Panc1 (cell line): ENCODE data around the gene ASTN2. TPM values are rescaled to one million over a fixed set of nuclear protein-coding genes. Genes with fewer than 3 reads are reported as not detected.

ENCODE experiments used
- ATAC-seq: fragments of 200-7000 bp; cut with Tn5 transposase; 2 replicates; pipeline ENCODE4 v1.9.1; 2020; ENCODE audit warnings: mild to moderate bottlenecking, moderate library complexity
- BruUV-seq: library from RNA; stranded (reverse); fragments of 400-500 nt; replicated peaks from 2 replicates; lab custom pipeline; 2021; lab: Mats Ljungman, UMichigan
- CTCF ChIA-PET: fragments of 300-600 bp; sonication (Branson Sonifier 250); formaldehyde crosslinking; loops from one replicate; lab custom pipeline; 2022; ENCODE audit warnings: antibody characterized with exemption; lab: Charles Lee
- POLR2A ChIA-PET: fragments of 300-600 bp; sonication (Branson Sonifier 250); formaldehyde crosslinking; loops from one replicate; lab custom pipeline; 2022; ENCODE audit warnings: antibody characterized with exemption; lab: Charles Lee
- DNase-seq: peaks from one replicate; pipeline ENCODE4 v3.0.0-alpha.2; 2010; ENCODE audit warnings: low read depth, low spot score
- H3K27ac ChIP-seq: 2 replicates; pipeline ENCODE4 v1.5.1; 2011; ENCODE audit warnings: mild to moderate bottlenecking, low read length, inconsistent platforms
- H3K27me3 ChIP-seq: fragments of 200-500 bp; sonication (Bioruptor generic); 2 replicates; pipeline ENCODE4 v1.6.0; 2014; ENCODE audit warnings: low read length, inconsistent platforms; ENCODE audit not compliant: control insufficient read depth, insufficient read depth
- H3K36me3 ChIP-seq: fragments of 200-500 bp; sonication (Bioruptor generic); 2 replicates; pipeline ENCODE4 v1.5.1; 2014; ENCODE audit warnings: inconsistent platforms, mild to moderate bottlenecking, low read length, moderate library complexity; ENCODE audit not compliant: control insufficient read depth, insufficient read depth
- H3K4me1 ChIP-seq: 2 replicates; pipeline ENCODE4 v1.5.1; 2011; ENCODE audit warnings: inconsistent platforms, mild to moderate bottlenecking, low read length, moderate library complexity; ENCODE audit not compliant: control insufficient read depth, insufficient read depth
- H3K4me3 ChIP-seq, 2 experiments: 2 replicates each; pipeline ENCODE4 v1.5.1; 2011 to 2012; ENCODE audit warnings: low read depth in 2 of 2, low read length in 2 of 2, mild to moderate bottlenecking in 2 of 2, inconsistent platforms in 1 of 2, moderate library complexity in 1 of 2
- H3K9me3 ChIP-seq: fragments of 200-500 bp; sonication (Bioruptor generic); 2 replicates; pipeline ENCODE4 v1.5.1; 2014; ENCODE audit warnings: low read depth, mild to moderate bottlenecking, inconsistent platforms, low read length, moderate library complexity; ENCODE audit not compliant: control insufficient read depth, insufficient read depth
- POLR2AphosphoS5 ChIP-seq: IDR thresholded peaks from 2 replicates; pipeline ENCODE4 v1.6.1; 2012; ENCODE audit warnings: mild to moderate bottlenecking, low read depth, low read length, moderate library complexity
- REST ChIP-seq, 2 experiments: IDR thresholded peaks; 2 replicates each; pipeline ENCODE4 v1.6.1; 2011 to 2012; ENCODE audit warnings: low read depth in 2 of 2, control low read depth in 1 of 2, low read length in 1 of 2, mild to moderate bottlenecking in 1 of 2, moderate library complexity in 1 of 2; ENCODE audit not compliant: insufficient read depth in 1 of 2
- SIN3A ChIP-seq: IDR thresholded peaks from 2 replicates; pipeline ENCODE4 v1.6.1; 2012; ENCODE audit warnings: low read depth, mild to moderate bottlenecking, low read length, moderate library complexity, borderline replicate concordance; ENCODE audit not compliant: insufficient read depth
- TCF7L2 ChIP-seq: IDR thresholded peaks from 2 replicates; pipeline ENCODE4 v1.6.1; 2011; ENCODE audit warnings: mild to moderate bottlenecking, low read depth, low read length, inconsistent platforms
- in situ Hi-C: cut with HindIII; loops from 2 replicates; pipeline ENCODE4 v1.10.0; 2016; ENCODE audit warnings: low sequenced_read_pairs, low pct_unique_long_range_greater_than_20kb
- intact Hi-C: fragments of 100-400 bp; cut with micrococcal nuclease; formaldehyde crosslinking; loops from one replicate; pipeline ENCODE4 v1.10.0; 2022; ENCODE audit not compliant: unreplicated experiment
- total RNA-seq: library from RNA; stranded (reverse); gene quantifications from one replicate; pipeline ENCODE4 v1.2.1, GENCODE V29; 2021; ENCODE audit not compliant: unreplicated experiment
- TF ChIP-seq, protein P1 (sequence below): fragments of 450-650 bp; IDR thresholded peaks from 2 replicates; pipeline ENCODE4 v1.5.1; 2017; ENCODE audit warnings: mild to moderate bottlenecking

The ASTN2 gene
- total RNA-seq, 1 experiment from 2014 or later, result 3.9 TPM

- POLR2A ChIA-PET, result no interaction called here
- Histone ChIP-seq H3K4me3 (no peak overlapping the region), H3K27ac (no peak overlapping the region), H3K9me3 (no peaks in the 10 kb centered on the region), H3K36me3 (no peaks in the 10 kb centered on the region), H3K4me1 (no peaks in the 10 kb centered on the region), H3K27me3 (no peaks in the 10 kb centered on the region; the same call in 1 of the 2 replicates)
- intact Hi-C loops (no loop called here), in situ Hi-C loops (no loop called here)
- CTCF ChIA-PET, result interaction anchor here (0.6 kb wide), 1 partner anchor 636 kb away, joined by 6 read pairs; no protein-coding TSS in a partner anchor
- TF ChIP-seq POLR2AphosphoS5 (no peak), REST (IDR thresholded peaks at IDR 0.05; ENCODE audit: insufficient read depth in 1 of 2, low read depth in 2 of 2, low read length in 1 of 2) (no peak), TCF7L2 (no peak), SIN3A (no peak)
- TF ChIP-seq, protein P1, sequence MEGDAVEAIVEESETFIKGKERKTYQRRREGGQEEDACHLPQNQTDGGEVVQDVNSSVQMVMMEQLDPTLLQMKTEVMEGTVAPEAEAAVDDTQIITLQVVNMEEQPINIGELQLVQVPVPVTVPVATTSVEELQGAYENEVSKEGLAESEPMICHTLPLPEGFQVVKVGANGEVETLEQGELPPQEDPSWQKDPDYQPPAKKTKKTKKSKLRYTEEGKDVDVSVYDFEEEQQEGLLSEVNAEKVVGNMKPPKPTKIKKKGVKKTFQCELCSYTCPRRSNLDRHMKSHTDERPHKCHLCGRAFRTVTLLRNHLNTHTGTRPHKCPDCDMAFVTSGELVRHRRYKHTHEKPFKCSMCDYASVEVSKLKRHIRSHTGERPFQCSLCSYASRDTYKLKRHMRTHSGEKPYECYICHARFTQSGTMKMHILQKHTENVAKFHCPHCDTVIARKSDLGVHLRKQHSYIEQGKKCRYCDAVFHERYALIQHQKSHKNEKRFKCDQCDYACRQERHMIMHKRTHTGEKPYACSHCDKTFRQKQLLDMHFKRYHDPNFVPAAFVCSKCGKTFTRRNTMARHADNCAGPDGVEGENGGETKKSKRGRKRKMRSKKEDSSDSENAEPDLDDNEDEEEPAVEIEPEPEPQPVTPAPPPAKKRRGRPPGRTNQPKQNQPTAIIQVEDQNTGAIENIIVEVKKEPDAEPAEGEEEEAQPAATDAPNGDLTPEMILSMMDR, result no peak
- no TSS peak for BruUV-seq
- no peak for ATAC-seq
- no peak for DNase-seq
Observed at GRCh38 chr9:117405950-117406705, 8.7 kb downstream of the ASTN2 start.

DNA sequence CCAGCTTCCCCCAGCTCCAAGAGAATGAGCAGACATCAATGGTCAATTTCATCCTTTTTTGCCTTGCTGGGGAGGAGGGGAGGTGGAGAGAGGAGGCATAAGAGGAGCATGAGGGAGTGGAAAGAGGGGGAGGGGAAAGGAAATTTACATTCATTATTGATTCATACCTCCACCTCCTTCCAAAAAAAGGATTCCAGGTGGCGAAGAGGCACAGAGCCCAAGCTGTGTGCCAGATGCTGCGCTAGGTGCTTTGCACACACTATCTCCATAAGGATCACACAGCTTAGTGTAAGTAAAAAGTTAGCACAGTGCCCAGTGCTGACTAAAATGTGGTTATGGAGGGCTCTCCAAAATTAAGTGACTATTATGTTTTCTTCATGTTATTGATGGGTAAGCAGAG is 11.0 kb downstream of the ASTN2 start:
- Histone ChIP-seq H3K4me1 (no peaks in the 10 kb centered on the region), H3K27me3 (no peaks in the 10 kb centered on the region; the same call in 1 of the 2 replicates), H3K9me3 (no peaks in the 10 kb centered on the region), H3K4me3 (no peak overlapping the region), H3K36me3 (no peaks in the 10 kb centered on the region), H3K27ac (no peak overlapping the region)
- intact Hi-C loops (no loop called here), in situ Hi-C loops (no loop called here)
- no peak for DNase-seq
- BruUV-seq, result no TSS peak
- TF ChIP-seq TCF7L2 (no peak), POLR2AphosphoS5 (no peak), SIN3A (no peak), REST (IDR thresholded peaks at IDR 0.05; ENCODE audit: insufficient read depth in 1 of 2, low read depth in 2 of 2, low read length in 1 of 2) (no peak)
- TF ChIP-seq, protein P1, result no peak
- ATAC-seq, result no peak
- ChIA-PET CTCF (no interaction called here), POLR2A (no interaction called here)
